HG03039 (cell line): ENCODE results near the gene NLRX1.
"Not testable (repeated sequence)": the region's sequence is repeated elsewhere in the genome, so short reads cannot be mapped to it uniquely, and the experiment has no call there.

Source experiments
- ATAC-seq: cut with Tn5 transposase; IDR thresholded peaks from one replicate; pipeline ENCODE4 v1.9.1; 2021; ENCODE audit warnings: mild to moderate bottlenecking, moderate library complexity; ENCODE audit not compliant: unreplicated experiment

The NLRX1 gene

GRCh38 chr11:119152604-119153003 is 15.9 kb upstream of the NLRX1 start:
- ATAC-seq: no peak

GRCh38 chr11:119153049-119153818 is 15.3 kb upstream of the NLRX1 start:
- no peak for ATAC-seq

GRCh38 chr11:119154178-119154577 is 14.3 kb upstream of the NLRX1 start:
- no peak for ATAC-seq

- no peak for ATAC-seq
Observed at GRCh38 chr11:119155733-119156492, 12.6 kb upstream of the NLRX1 start.

- ATAC-seq: no peak
Observed at GRCh38 chr11:119156496-119156895, 12.0 kb upstream of the NLRX1 start.

GRCh38 chr11:119157063-119157462 is 11.5 kb upstream of the NLRX1 start:
- ATAC-seq: no peak

- ATAC-seq: no peak
Observed at GRCh38 chr11:119158467-119158866, 10.1 kb upstream of the NLRX1 start.

GRCh38 chr11:119160151-119160550 is 8.4 kb upstream of the NLRX1 start:
- no peak for ATAC-seq

- no peak for ATAC-seq
Observed at GRCh38 chr11:119161871-119162270, 6.7 kb upstream of the NLRX1 start.

- ATAC-seq: no peak
Observed at GRCh38 chr11:119166368-119167076, 2.0 kb upstream of the NLRX1 start.

- not testable (repeated sequence) for ATAC-seq
Observed at GRCh38 chr11:119167077-119167458, 1.5 kb upstream of the NLRX1 start.

GRCh38 chr11:119167933-119168332 is 592 bp upstream of the NLRX1 start:
- ATAC-seq: no peak

GRCh38 chr11:119169282-119169719 is 776 bp downstream of the NLRX1 start:
- no peak for ATAC-seq

GRCh38 chr11:119172513-119172912 is 4.0 kb downstream of the NLRX1 start:
- no peak for ATAC-seq

GRCh38 chr11:119173453-119173852 is 4.9 kb downstream of the NLRX1 start:
- ATAC-seq: no peak

GRCh38 chr11:119175493-119176077 is 7.1 kb downstream of the NLRX1 start:
- ATAC-seq: no peak

GRCh38 chr11:119178166-119178680 is 9.7 kb downstream of the NLRX1 start:
- no peak for ATAC-seq

- ATAC-seq: no peak
Observed at GRCh38 chr11:119179342-119179741, 10.8 kb downstream of the NLRX1 start.

GRCh38 chr11:119179983-119180382 is 11.5 kb downstream of the NLRX1 start:
- no peak for ATAC-seq

- no peak for ATAC-seq
Observed at GRCh38 chr11:119180729-119181676, 12.5 kb downstream of the NLRX1 start.
